H1 (cell line): ENCODE data around the gene EEIG1. TPM values are rescaled to one million over a fixed set of nuclear protein-coding genes. Genes with fewer than 3 reads are reported as not detected.

ENCODE experiments used
- CTCF ChIA-PET: fragments of 300-600 bp; sonication (Branson Sonifier 250); formaldehyde crosslinking; loops from one replicate; lab custom pipeline; 2021; ENCODE audit not compliant: partially characterized antibody; lab: Charles Lee
- POLR2A ChIA-PET: fragments of 300-600 bp; sonication (Branson Sonifier 250); formaldehyde crosslinking; loops from one replicate; lab custom pipeline; 2021; ENCODE audit warnings: inconsistent platforms; ENCODE audit not compliant: partially characterized antibody; lab: Charles Lee
- DNase-seq, 2 experiments: peaks; one replicate each; pipeline versions ENCODE4 v3.0.0 to v3.0.0-alpha.2; 2010 to 2022; ENCODE audit warnings: low spot score in 2 of 2, low read depth in 1 of 2, mixed read lengths in 1 of 2
- FAIRE-seq: peaks from 2 replicates; lab custom pipeline; 2011; peaks lifted over from hg19 to GRCh38; lab: Jason Lieb, UNC
- H2AFZ ChIP-seq: 2 replicates; pipeline ENCODE4 v1.8.1; 2012; ENCODE audit warnings: low read length, inconsistent platforms
- H2AK5ac ChIP-seq: 2 replicates; pipeline ENCODE4 v1.6.1; 2013; ENCODE audit warnings: low read depth, low read length
- H2BK120ac ChIP-seq: replicated peaks from 2 replicates; pipeline ENCODE3; 2013; ENCODE audit warnings: low read depth, low read length, inconsistent platforms
- H2BK12ac ChIP-seq: 2 replicates; pipeline ENCODE4 v1.6.1; 2013; ENCODE audit warnings: low read depth, low read length
- H2BK15ac ChIP-seq: 2 replicates; pipeline ENCODE4 v1.6.1; 2013; ENCODE audit warnings: low read length
- H2BK20ac ChIP-seq: 2 replicates; pipeline ENCODE4 v1.6.1; 2013; ENCODE audit warnings: low read length
- H2BK5ac ChIP-seq: 2 replicates; pipeline ENCODE4 v1.6.1; 2013; ENCODE audit warnings: low read depth, low read length
- H3K14ac ChIP-seq: 2 replicates; pipeline ENCODE4 v1.6.1; 2013; ENCODE audit warnings: inconsistent platforms; ENCODE audit not compliant: insufficient read length
- H3K18ac ChIP-seq: 2 replicates; pipeline ENCODE4 v1.6.1; 2013; ENCODE audit warnings: low read length; ENCODE audit errors: extremely low read depth
- H3K23ac ChIP-seq: 2 replicates; pipeline ENCODE4 v1.6.1; 2013; ENCODE audit warnings: inconsistent platforms; ENCODE audit not compliant: insufficient read length
- H3K23me2 ChIP-seq: 2 replicates; pipeline ENCODE4 v1.6.1; 2013; ENCODE audit warnings: low read depth, low read length
- H3K27ac ChIP-seq: 2 replicates; pipeline ENCODE4 v1.6.1; 2011; ENCODE audit warnings: low read depth, low read length, inconsistent platforms
- H3K27me3 ChIP-seq, 4 experiments: replicated peaks in 1 of 4; 1 replicate in 1 of 4; 2 replicates in 3 of 4; pipeline versions ENCODE4 v1.6.1 to v1.8.1; 2011 to 2013; ENCODE audit warnings: low read length in 3 of 4, mild to moderate bottlenecking in 3 of 4, inconsistent platforms in 2 of 4, mixed read lengths in 2 of 4, moderate library complexity in 1 of 4; ENCODE audit not compliant: control insufficient read depth in 3 of 4, insufficient read depth in 3 of 4; ENCODE audit errors: extremely low read depth in 1 of 4
- H3K36me3 ChIP-seq, 4 experiments: 2 replicates each; pipeline versions ENCODE4 v1.6.1 to v1.8.1; 2011 to 2013; ENCODE audit warnings: mild to moderate bottlenecking in 4 of 4, low read length in 3 of 4, moderate library complexity in 2 of 4, control low read depth in 1 of 4, inconsistent platforms in 1 of 4; ENCODE audit not compliant: insufficient read depth in 4 of 4, control insufficient read depth in 2 of 4
- H3K4ac ChIP-seq: replicated peaks from 2 replicates; pipeline ENCODE3; 2013; ENCODE audit warnings: low read length, low read depth, mixed read lengths, inconsistent platforms; ENCODE audit not compliant: insufficient read length
- H3K4me1 ChIP-seq, 4 experiments: replicated peaks in 1 of 4; 1 replicate in 1 of 4; 2 replicates in 3 of 4; pipeline versions ENCODE4 v1.6.1 to v1.8.1; 2011 to 2013; ENCODE audit warnings: low read length in 3 of 4, inconsistent platforms in 2 of 4, mixed read lengths in 1 of 4; ENCODE audit not compliant: insufficient read depth in 4 of 4, control insufficient read depth in 3 of 4
- H3K4me2 ChIP-seq, 2 experiments: 2 replicates each; pipeline versions ENCODE4 v1.6.1 to v1.8.1; 2011 to 2013; ENCODE audit warnings: low read depth in 2 of 2, low read length in 2 of 2, control low read depth in 1 of 2, inconsistent platforms in 1 of 2, mild to moderate bottlenecking in 1 of 2; ENCODE audit not compliant: insufficient read depth in 1 of 2
- H3K4me3 ChIP-seq, 4 experiments: fragments of 200-600, 300-600 bp in 1 of 4; sonication (generic), shearing (Covaris generic), sonication (Bioruptor Twin) in 1 of 4; 2 replicates each; pipeline versions ENCODE4 v1.5.1 to v1.8.1; 2011 to 2016; ENCODE audit warnings: low read length in 4 of 4, low read depth in 3 of 4, control low read depth in 2 of 4, inconsistent platforms in 2 of 4, mild to moderate bottlenecking in 2 of 4, mixed read lengths in 1 of 4, moderate library complexity in 1 of 4; ENCODE audit not compliant: insufficient read depth in 2 of 4; ENCODE audit errors: extremely low read depth in 1 of 4
- H3K56ac ChIP-seq: replicated peaks from 2 replicates; pipeline ENCODE3; 2013; ENCODE audit warnings: low read depth, mild to moderate bottlenecking, mixed read lengths, low read length, inconsistent platforms; ENCODE audit not compliant: insufficient read length
- H3K79me1 ChIP-seq: 2 replicates; pipeline ENCODE4 v1.6.1; 2013; ENCODE audit warnings: low read depth, low read length, control low read depth
- H3K79me2 ChIP-seq, 2 experiments: 2 replicates each; pipeline versions ENCODE4 v1.6.1 to v1.8.1; 2012 to 2013; ENCODE audit warnings: low read length in 2 of 2, mild to moderate bottlenecking in 2 of 2, inconsistent platforms in 1 of 2; ENCODE audit not compliant: insufficient read depth in 2 of 2, control insufficient read depth in 1 of 2
- H3K9ac ChIP-seq, 4 experiments: replicated peaks in 1 of 4; 1 replicate in 1 of 4; 2 replicates in 3 of 4; pipeline versions ENCODE4 v1.6.1 to v1.8.1; 2011 to 2013; ENCODE audit warnings: low read depth in 3 of 4, low read length in 3 of 4, control low read depth in 2 of 4, mild to moderate bottlenecking in 2 of 4, moderate library complexity in 2 of 4, inconsistent platforms in 1 of 4; ENCODE audit errors: extremely low read depth in 1 of 4
- H3K9me3 ChIP-seq, 2 experiments: 2 replicates each; pipeline versions ENCODE4 v1.6.1 to v1.8.1; 2012 to 2013; ENCODE audit warnings: mild to moderate bottlenecking in 2 of 2, moderate library complexity in 2 of 2, control low read depth in 1 of 2, inconsistent platforms in 1 of 2, low read depth in 1 of 2, low read length in 1 of 2, mixed read lengths in 1 of 2; ENCODE audit not compliant: insufficient read depth in 2 of 2
- H4K20me1 ChIP-seq, 2 experiments: replicated peaks in 1 of 2; 2 replicates each; pipeline versions ENCODE3 to v1.8.1; 2011 to 2013; ENCODE audit warnings: inconsistent platforms in 2 of 2, low read length in 2 of 2, mild to moderate bottlenecking in 1 of 2; ENCODE audit not compliant: insufficient read depth in 2 of 2, control insufficient read depth in 1 of 2
- H4K5ac ChIP-seq: 2 replicates; pipeline ENCODE4 v1.6.1; 2013; ENCODE audit warnings: low read length, low read depth, mixed read lengths, inconsistent platforms; ENCODE audit not compliant: insufficient read length
- H4K8ac ChIP-seq: 2 replicates; pipeline ENCODE4 v1.8.0; 2013; ENCODE audit warnings: mild to moderate bottlenecking, moderate library complexity, low read length, inconsistent platforms; ENCODE audit not compliant: insufficient read depth; ENCODE audit errors: extremely low read depth
- H4K91ac ChIP-seq: replicated peaks from 2 replicates; pipeline ENCODE3; 2013; ENCODE audit warnings: low read length, mixed read lengths, inconsistent platforms; ENCODE audit not compliant: insufficient read length
- HDAC6 ChIP-seq: IDR thresholded peaks from one replicate; pipeline ENCODE4 v1.7.1; 2012; ENCODE audit warnings: low read depth, mild to moderate bottlenecking, inconsistent platforms, low read length, moderate library complexity
- SP4 ChIP-seq: IDR thresholded peaks from 2 replicates; pipeline ENCODE4 v1.6.1; 2012; ENCODE audit warnings: low read length, inconsistent platforms
- WGBS, 2 experiments: shearing (Covaris generic) in 1 of 2; methylation state at CpG; one replicate each; pipeline versions ENCODE4 v1.1.6 to v1.1.7; 2013 to 2015; ENCODE audit warnings: low lambda C conversion rate in 2 of 2, mixed read lengths in 2 of 2, inconsistent platforms in 1 of 2, low coverage in 1 of 2, missing lambda C conversion rate in 1 of 2; ENCODE audit not compliant: insufficient replicate concordance in 2 of 2, insufficient coverage in 1 of 2, insufficient read length in 1 of 2; ENCODE audit errors: extremely low coverage in 1 of 2, missing lambda C conversion rate in 1 of 2; 5-methylcytosine and 5-hydroxymethylcytosine counted together
- polyA plus RNA-seq, 7 experiments: library from polyadenylated mRNA; depleted of rRNA in 3 of 7; stranded (reverse) in 5 of 7; unstranded in 2 of 7; fragments of >200 nt in 5 of 7; fragments of 200-250 nt in 2 of 7; gene quantifications; 1 replicate in 5 of 7; 2 replicates in 1 of 7; 4 replicates in 1 of 7; pipeline versions ENCODE4 v1.2.1 to v1.2.3, GENCODE V29; 2011 to 2013; ENCODE audit warnings: missing spikeins in 2 of 7, mixed read lengths in 2 of 7
- total RNA-seq: library from RNA; stranded (reverse); fragmentation: NEBNext Ultra II Directional; extraction: Animal tissue kit (Norgen Biotek cat#: 25700); gene quantifications from 2 replicates; pipeline ENCODE4 v1.2.1, GENCODE V29; 2021

EEIG1 gene
- total and polyA plus RNA-seq, 2 of the 8 experiments (the other 6 are each of a cell fraction or from before 2014, with no cell fraction given): 29.8 to 50.8 TPM

DNA sequence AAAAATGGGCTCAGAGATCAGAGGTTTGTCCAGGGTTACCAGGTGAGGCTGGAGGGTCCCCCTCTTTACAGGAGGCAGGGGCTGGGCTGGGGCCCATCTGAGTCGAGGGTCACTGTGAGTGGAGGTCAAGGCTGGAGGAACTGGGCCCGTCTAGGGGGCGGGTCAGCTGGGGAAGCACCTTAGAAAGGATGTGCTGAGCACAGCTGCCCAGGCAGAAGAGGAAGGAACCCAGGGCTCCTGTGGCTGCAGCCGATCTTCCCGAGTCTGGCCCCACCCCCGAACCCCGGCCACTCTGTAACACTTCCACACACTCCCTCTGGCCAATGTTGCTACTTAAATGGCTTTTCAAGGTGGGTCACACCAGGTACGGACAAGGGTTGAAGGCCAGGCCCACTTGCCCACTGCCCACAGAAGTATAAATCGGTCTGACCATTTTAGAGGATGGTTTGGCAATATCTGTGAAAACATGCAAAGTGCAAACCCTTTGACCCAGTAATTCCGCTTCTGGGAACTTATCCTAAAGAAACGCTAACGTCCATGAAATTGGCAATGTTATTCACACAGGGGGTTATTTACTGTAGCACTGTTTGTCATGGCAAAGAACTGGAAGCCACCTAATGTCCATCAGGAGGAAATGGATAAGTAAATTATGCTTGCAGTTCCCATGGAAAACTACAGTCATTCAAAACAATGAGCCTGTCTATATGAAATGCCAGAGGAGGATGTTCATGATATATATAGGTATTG is 30.5 kb upstream of the EEIG1 start:
- Histone ChIP-seq H3K27me3 (no peaks in the 10 kb centered on the region), H3K9me3 (peaks cover 0 to 3% of the 10 kb centered on the region in 2 experiments; a peak in 1 of 4 replicates), H4K8ac (peak overlapping the region; percentile 85; the same call in 1 of the 2 replicates), H2BK120ac (no peak overlapping the region), H4K20me1 (no peaks in the 10 kb centered on the region), H2BK5ac (no peak overlapping the region), H3K4me3 (no peak overlapping the region), H3K56ac (no peak overlapping the region), H3K23me2 (no peaks in the 10 kb centered on the region), H2AFZ (peak overlapping the region; percentile 89; the same call in 1 of the 2 replicates), H3K18ac (no peak overlapping the region), H4K91ac (no peak overlapping the region), H3K36me3 (no peaks in the 10 kb centered on the region), H2BK15ac (no peak overlapping the region), H3K4ac (no peak overlapping the region), H3K79me2 (no peaks in the 10 kb centered on the region), H2BK20ac (no peak overlapping the region), H2BK12ac (no peak overlapping the region), H4K5ac (no peak overlapping the region), H3K4me2 (no peak overlapping the region), H3K9ac (no peak overlapping the region), H2AK5ac (no peak overlapping the region), H3K23ac (no peak overlapping the region), H3K14ac (no peak overlapping the region), H3K4me1 (peaks cover 4 to 7% (median 6%) of the 10 kb centered on the region in 4 experiments; a peak in 6 of 7 replicates), H3K79me1 (no peaks in the 10 kb centered on the region), H3K27ac (no peak overlapping the region)
- 68% methylated on average over 12 of the region's 12 CpGs; no CpG with 5 or more reads in 1 of the 2 experiments for WGBS, 2 experiments
- no peak for FAIRE-seq
- POLR2A ChIA-PET: no interaction called here
- CTCF ChIA-PET: interaction anchor here (1.0 to 1.9 kb wide), 3 partner anchors 10 to 24 kb away, joined by 3 to 8 read pairs (median 4); no protein-coding TSS in a partner anchor
- peak in 1 of 2 experiments; percentile 60 for DNase-seq
- no peak for TF ChIP-seq HDAC6
- TF ChIP-seq SP4: no peak
